Limb (tissue), 2 donors: ENCODE measurements around the gene TRPM4.
"Not testable (repeated sequence)": the region's sequence is repeated elsewhere in the genome, so short reads cannot be mapped to it uniquely, and the experiment has no call there.

Experiments
- DNase-seq, 2 donors: peaks; one replicate each; pipeline ENCODE4 v3.0.0-alpha.2; 2016; ENCODE audit errors: extremely low spot score in 2 of 2

TRPM4 gene

GRCh38 chr19:49157445-49158224 is at the start of gene TRPM4:
Gene TRPM4, plus strand, starts transcription at chr19:49157792. Its CDS starts 75 bp downstream, at chr19:49157867.
- peak; percentile 90 to 92 for DNase-seq

DNA sequence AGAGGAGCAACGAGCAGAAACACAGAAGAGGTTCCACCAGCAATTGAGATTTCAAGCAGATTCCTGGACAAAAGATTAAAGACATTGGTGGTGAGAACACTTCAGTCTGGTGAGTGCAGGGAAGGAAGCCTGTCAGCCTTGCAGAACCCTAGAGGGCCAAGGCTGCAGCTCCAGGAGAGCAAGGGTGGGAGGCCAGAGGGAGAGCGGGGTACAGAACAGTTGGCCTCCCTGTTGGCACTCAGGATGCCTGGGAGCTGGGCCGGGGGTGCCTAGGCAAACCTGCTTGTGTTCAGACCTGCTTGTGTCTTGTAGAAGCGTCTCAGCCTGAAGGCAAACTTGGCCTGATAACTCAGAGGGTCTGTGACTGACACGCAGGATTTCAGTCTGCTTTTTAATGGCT is 48.5 kb upstream of the TRPM4 start:
- no peak for DNase-seq

DNA sequence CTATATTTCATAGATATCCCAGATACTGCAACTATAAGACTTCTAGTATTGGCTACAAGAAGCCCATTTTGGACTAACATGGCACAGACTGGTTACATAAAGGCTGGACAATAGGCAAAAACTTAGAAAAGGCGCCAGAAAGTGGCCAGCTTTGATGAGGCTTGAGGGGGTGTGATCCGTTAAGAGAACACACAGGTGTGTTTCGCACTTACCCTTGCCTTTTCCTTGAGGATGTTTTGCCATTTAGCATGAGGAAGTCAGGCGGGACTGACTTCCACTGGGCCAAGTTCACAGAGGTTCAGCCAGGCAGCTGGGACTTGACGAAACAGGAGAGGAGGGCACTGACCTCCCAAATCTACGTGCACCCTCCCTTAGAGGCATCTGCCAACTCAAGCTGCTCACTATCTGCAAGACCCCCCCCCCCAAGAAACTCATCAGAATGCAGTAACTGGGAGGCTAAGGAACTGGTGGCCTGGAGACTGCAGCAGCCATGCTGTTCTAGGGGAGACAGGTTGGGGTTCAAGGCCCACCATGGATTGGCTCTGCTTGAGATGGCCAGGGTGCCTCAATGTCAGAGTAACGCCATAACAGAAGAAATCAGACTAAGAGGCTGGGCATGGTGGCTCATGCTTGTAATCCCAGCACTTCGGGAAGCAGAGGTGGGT is 47.9 kb upstream of the TRPM4 start:
- no peak for DNase-seq

- no peak for DNase-seq
Measured at GRCh38 chr19:49110567-49110966, 47.0 kb upstream of the TRPM4 start.

- no peak for DNase-seq
Measured at GRCh38 chr19:49111218-49111998, 46.2 kb upstream of the TRPM4 start.

DNA sequence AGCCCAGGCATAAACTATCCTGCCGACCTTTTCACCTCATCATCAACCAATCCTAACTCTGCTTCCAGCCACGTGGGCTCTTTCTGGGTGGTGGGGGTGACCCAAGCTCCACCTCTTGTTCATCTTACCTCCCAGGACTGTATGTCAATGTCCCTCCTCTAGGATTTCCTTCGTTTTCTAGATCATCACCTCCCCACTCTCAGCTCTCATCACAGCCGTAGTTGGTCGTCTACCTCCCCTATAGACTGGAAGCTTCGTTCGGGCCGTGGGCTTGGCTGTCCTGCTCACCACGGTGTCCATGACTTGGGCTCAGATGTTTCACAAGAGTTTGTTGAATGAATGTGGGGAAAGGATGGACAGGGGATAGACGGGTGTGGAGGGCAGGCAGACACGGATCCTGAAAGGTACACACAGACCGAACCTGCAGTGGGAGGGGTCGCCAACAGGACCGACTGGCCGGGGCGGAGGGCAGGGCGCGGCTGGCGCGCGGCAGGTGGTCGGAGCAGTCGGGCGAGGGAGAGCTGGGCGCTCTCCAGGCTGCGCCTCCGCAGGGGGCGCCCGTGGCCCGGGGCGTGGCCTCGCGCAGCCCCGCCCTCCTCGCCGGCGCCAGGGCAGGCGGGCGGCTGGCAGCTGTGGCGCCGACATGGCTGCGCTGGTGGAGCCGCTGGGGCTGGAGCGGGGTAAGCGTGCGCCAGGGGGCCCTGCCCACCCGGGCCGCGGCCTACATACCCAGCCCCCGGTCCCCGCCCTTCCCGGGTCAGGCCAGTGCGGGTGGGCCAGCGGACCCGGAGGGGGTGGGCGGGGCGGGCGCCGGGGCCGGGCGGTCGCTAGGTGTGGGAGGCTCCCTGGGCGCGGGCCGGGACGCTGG is 43.6 kb upstream of the TRPM4 start, which contains the start of gene LIN7B:
Gene LIN7B, plus strand, starts transcription at position 609 of the 868 bp plus-strand sequence. Its CDS starts 35 bp downstream, at position 644.
- peak; percentile 74 to 89 for DNase-seq

DNA sequence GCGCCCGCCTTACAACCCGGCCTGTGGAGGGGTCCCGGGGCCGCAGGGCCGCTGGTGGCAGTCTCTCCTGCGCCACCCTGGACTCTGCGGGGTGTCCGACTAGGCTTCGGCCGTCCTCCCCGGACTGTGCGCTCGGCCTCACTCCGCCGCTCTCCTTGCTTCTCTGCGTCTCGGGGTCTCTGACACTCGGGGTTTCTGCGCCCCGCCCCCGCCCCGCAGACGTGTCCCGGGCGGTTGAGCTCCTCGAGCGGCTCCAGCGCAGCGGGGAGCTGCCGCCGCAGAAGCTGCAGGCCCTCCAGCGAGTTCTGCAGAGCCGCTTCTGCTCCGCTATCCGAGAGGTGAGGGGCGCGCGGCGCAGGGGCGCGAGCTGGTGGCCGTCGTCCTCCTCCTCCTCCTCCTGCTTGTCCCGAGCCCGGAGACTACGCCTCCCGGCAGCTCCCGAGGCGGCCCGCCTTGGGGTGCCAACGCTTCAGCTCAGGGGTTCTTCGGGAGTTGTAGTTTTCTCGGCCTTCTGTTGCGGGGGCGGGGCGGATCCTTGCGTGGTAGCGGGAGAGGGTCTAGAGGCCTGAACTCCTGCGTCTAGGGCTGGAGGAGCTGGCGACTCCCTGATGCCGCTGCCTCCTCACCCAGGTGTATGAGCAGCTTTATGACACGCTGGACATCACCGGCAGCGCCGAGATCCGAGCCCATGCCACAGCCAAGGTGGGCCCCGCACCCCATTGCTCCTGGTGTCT is 42.8 kb upstream of the TRPM4 start:
- peak; percentile 68 to 86 for DNase-seq

- DNase-seq: no peak
Measured at GRCh38 chr19:49116544-49116943, 41.0 kb upstream of the TRPM4 start.

- no peak for DNase-seq
Measured at GRCh38 chr19:49117677-49118564, 39.7 kb upstream of the TRPM4 start.

- DNase-seq: peak; percentile 97
Measured at GRCh38 chr19:49118565-49119410, 38.8 kb upstream of the TRPM4 start, which contains the start of gene C19orf73. Gene C19orf73, minus strand, starts transcription at chr19:49119143. Its CDS starts 121 bp downstream, at chr19:49119022.

GRCh38 chr19:49119411-49120324 is 37.9 kb upstream of the TRPM4 start, which contains the start of gene PPFIA3:
Gene PPFIA3, plus strand, starts transcription at chr19:49119544. Its CDS starts 8,330 bp downstream, at chr19:49127874.
- peak in 1 of 2 donors; percentile 78 for DNase-seq

DNA sequence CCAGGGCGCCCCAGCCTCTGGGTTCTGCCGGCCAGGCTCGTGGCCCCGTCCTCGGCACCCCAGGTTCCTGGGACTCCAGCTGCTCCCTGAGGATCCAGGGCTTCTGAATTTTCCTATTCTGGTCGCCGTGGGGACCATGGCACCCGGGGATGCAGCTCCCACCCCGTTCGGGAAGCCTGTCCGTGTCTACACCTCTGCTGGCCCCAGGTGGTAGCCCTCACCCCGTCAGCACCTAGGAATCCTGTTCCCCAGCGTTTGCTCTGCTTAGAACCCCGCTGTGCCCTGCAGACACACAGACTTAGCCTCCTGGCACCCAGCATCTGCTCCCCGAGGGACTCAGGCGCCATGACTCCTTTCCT is 37.3 kb upstream of the TRPM4 start:
- DNase-seq: no peak

- DNase-seq: no peak
Measured at GRCh38 chr19:49120868-49121267, 36.7 kb upstream of the TRPM4 start.

DNA sequence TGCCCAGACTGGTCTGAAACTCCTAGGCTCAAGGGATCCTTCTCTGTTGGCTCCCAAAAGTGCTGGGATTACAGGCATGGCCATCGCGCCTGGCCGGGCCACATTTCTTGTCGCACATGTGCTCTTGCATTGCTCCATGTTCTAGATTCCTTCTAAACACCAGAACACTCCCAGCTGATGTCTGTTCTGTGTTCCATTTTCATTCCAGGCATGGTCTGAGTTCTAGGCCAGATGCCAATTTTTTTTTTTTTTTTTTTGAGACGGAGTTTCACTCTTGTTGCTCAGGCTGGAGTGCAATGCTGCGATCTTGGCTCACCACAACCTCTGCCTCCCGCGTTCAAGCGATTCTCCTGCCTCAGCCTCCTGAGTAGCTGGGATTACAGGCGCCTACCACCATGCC is 35.8 kb upstream of the TRPM4 start:
- DNase-seq: not testable (repeated sequence)

DNA sequence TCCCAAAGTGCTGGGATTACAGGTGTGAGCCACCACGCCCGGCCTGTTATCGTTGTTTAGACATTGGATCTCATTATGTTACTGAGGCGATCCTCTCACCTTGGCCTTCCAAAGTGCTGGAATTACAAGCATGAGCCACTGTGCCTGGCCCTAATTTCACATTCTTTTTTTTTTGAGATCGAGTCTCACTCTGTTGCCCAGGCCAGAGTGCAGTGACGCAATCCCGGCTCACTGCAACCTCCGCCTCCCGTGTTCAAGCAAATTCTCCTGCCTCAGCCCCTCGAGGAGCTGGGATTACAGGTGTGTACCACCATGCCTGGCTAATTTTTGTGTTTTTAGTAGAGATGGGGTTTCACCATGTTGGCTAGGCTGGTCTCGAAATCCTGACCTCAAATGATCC is 34.3 kb upstream of the TRPM4 start:
- not testable (repeated sequence) for DNase-seq

DNA sequence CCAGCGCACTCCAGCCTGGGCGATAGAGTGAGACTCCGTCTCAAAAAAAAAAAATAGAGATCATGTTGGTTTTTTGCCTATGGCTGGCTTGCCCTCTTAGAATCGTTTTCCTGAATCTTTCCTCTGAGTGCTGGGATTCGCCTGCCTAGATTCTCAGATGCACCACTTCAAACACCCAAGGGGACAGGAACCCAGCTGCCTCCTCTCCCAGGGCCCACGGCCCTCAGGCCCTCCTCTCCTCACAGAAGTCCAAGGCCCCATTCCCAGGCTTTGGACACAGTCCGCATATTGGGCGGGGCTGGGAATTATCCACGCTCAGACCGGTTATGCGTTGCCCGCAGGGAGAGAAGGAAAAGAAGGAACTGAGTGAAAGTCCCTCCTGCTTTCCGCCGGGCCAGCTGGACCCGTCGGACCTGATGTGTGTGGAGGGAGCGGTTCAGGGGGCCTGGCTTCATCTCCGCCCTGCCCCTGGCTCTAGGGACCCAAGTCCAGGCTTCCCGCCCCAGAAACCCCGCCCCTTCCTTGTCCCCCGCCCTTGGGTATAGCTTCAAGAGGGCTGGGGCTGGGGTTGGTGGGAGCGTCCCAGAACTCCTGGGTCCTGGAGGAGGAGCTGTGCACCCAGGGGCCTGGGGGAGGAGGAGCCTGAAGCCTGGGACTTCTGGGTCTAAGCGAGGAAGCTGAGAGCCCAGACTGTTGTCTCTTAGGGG is 32.4 kb upstream of the TRPM4 start:
- DNase-seq: no peak
